ENCODE measurements around the gene TOM1L2.

The TOM1L2 gene

GRCh38 chr17:17827826-17828621 is 144.2 kb downstream of the TOM1L2 start:
- Histone ChIP-seq H3K4me1 (ENCODE audit: insufficient read depth, low read length) (peaks cover 21% of the 10 kb centered on the region), H3K27me3 (ENCODE audit: insufficient read depth, low read length) (0 out of 2 replicates have a peak, but pooled peaks cover 2% of the 10 kb centered on the region), H3K9me3 (ENCODE audit: insufficient read depth, low read depth, low read length) (no peaks in the 10 kb centered on the region), H3K4me3 (ENCODE audit: low read length) (no peak overlapping the region), H3K27ac (ENCODE audit: low read depth, low read length) (no peak overlapping the region), H3K9ac (ENCODE audit: low read depth, low read length) (no peak overlapping the region), H3K36me3 (ENCODE audit: insufficient read depth, low read length) (peaks cover 10% of the 10 kb centered on the region; the same call in 1 of the 2 replicates)
- 92% methylated on average over 13 of the region's 13 CpGs for whole genome bisulfite sequencing

- 93% methylated on average over 16 of the region's 16 CpGs for WGBS
- no peak overlapping the region for H3K27ac ChIP-seq (ENCODE audit: low read depth, low read length)
- no peak overlapping the region for H3K9ac ChIP-seq (ENCODE audit: low read depth, low read length)
- H3K9me3 ChIP-seq (ENCODE audit: insufficient read depth, low read depth, low read length): no peaks in the 10 kb centered on the region
- no peak overlapping the region for H3K4me3 ChIP-seq (ENCODE audit: low read length)
- H3K27me3 ChIP-seq (ENCODE audit: insufficient read depth, low read length): 0 out of 2 replicates have a peak, but pooled peaks cover 5% of the 10 kb centered on the region
- peaks cover 8% of the 10 kb centered on the region; the same call in 1 of the 2 replicates for H3K36me3 ChIP-seq (ENCODE audit: insufficient read depth, low read length)
- peaks cover 23% of the 10 kb centered on the region for H3K4me1 ChIP-seq (ENCODE audit: insufficient read depth, low read length)
Measured at GRCh38 chr17:17826942-17827785, 145.0 kb downstream of the TOM1L2 start.

DNA sequence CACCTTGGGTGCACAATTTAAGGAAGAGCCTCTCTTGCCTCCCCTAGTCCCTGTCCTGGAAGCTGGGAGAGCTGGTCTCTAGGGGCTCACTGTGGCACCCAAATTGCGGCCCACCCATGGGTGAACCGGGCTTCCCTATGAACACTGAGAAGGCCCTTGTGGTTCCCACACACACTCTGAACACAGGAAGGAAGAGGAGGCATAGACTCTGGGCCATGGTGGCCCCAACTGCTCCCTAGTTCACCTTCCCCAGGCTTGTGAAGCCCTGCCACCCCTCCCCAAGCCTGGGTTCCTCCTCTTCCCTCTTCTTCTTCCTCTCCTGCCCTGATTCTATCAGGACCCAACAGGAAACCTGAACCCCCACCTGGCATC is 145.9 kb downstream of the TOM1L2 start:
- Histone ChIP-seq H3K27ac (ENCODE audit: low read depth, low read length) (no peak overlapping the region), H3K9ac (ENCODE audit: low read depth, low read length) (no peak overlapping the region), H3K36me3 (ENCODE audit: insufficient read depth, low read length) (no peaks in the 10 kb centered on the region), H3K4me1 (ENCODE audit: insufficient read depth, low read length) (peaks cover 23% of the 10 kb centered on the region), H3K9me3 (ENCODE audit: insufficient read depth, low read depth, low read length) (no peaks in the 10 kb centered on the region), H3K4me3 (ENCODE audit: low read length) (no peak overlapping the region), H3K27me3 (ENCODE audit: insufficient read depth, low read length) (0 out of 2 replicates have a peak, but pooled peaks cover 5% of the 10 kb centered on the region)
- 85% methylated on average over 2 of the region's 2 CpGs for WGBS

- H3K9ac ChIP-seq (ENCODE audit: low read depth, low read length): no peak overlapping the region
- H3K36me3 ChIP-seq (ENCODE audit: insufficient read depth, low read length): 0 out of 2 replicates have a peak, but pooled peaks cover 5% of the 10 kb centered on the region
Measured at GRCh38 chr17:17824783-17825614, 147.2 kb downstream of the TOM1L2 start.

GRCh38 chr17:17824119-17824782 is 147.9 kb downstream of the TOM1L2 start:
- H3K27me3 ChIP-seq (ENCODE audit: insufficient read depth, low read length): 0 out of 2 replicates have a peak, but pooled peaks cover 5% of the 10 kb centered on the region
- no peak overlapping the region for H3K9ac ChIP-seq (ENCODE audit: low read depth, low read length)
- peak overlapping the region; percentile 51; the same call in 1 of the 2 replicates for H3K27ac ChIP-seq (ENCODE audit: low read depth, low read length)
- WGBS: 38% methylated on average over 11 of the region's 11 CpGs
- H3K36me3 ChIP-seq (ENCODE audit: insufficient read depth, low read length): peaks cover 12% of the 10 kb centered on the region
- peaks cover 23% of the 10 kb centered on the region for H3K4me1 ChIP-seq (ENCODE audit: insufficient read depth, low read length)
- H3K4me3 ChIP-seq (ENCODE audit: low read length): peak overlapping the region; percentile 49
- H3K9me3 ChIP-seq (ENCODE audit: insufficient read depth, low read depth, low read length): no peaks in the 10 kb centered on the region

More at GRCh38 chr17:17824783-17825614, 147.2 kb downstream of the TOM1L2 start:
- Histone ChIP-seq H3K4me3 (ENCODE audit: low read length) (no peak overlapping the region), H3K27ac (ENCODE audit: low read depth, low read length) (peak overlapping the region; percentile 18; the same call in 1 of the 2 replicates), H3K27me3 (ENCODE audit: insufficient read depth, low read length) (0 out of 2 replicates have a peak, but pooled peaks cover 5% of the 10 kb centered on the region), H3K4me1 (ENCODE audit: insufficient read depth, low read length) (peaks cover 23% of the 10 kb centered on the region), H3K9me3 (ENCODE audit: insufficient read depth, low read depth, low read length) (no peaks in the 10 kb centered on the region)
- WGBS: 46% methylated on average over 14 of the region's 14 CpGs

DNA sequence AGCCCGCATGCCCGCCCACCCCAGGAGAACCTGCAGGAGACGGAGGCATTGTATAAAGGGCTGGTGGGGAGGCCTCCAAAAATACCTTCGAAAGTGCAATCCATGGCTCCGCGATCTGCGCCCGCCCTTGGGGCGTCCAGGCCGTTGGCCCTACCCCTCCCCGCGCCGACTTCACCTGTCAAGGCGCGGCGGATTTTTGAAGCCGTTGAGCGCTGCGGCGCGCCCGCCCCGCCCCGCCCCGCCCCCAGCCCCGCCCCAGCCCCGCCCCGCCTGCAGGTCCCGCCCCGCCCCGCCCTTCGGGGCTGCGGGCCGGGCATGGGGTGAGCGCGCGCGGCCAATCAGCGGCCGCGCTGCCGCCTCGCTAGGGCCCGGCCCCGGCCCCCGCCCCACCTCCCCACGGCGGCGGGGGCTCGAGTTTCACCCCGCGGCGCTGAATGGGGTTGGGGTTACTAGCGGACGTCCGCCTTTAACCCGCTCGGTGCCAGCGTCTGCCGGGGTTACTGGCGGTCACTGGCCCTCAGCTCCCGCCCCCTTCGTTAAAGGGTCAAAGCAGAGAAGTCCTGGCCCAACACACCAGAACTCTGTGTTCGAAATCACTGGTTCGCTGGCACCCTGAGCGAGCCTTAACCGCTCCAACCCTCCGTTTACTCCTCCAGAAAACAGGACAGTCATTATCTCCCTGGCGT is 148.6 kb downstream of the TOM1L2 start:
- H3K4me3 ChIP-seq (ENCODE audit: low read length): peak overlapping the region; percentile 49
- H3K36me3 ChIP-seq (ENCODE audit: insufficient read depth, low read length): peaks cover 19% of the 10 kb centered on the region
- H3K27ac ChIP-seq (ENCODE audit: low read depth, low read length): peak overlapping the region; percentile 51; the same call in 1 of the 2 replicates
- 2% methylated on average over 69 of the region's 69 CpGs for WGBS
- no peaks in the 10 kb centered on the region for H3K9me3 ChIP-seq (ENCODE audit: insufficient read depth, low read depth, low read length)
- 0 out of 2 replicates have a peak, but pooled peaks cover 5% of the 10 kb centered on the region for H3K27me3 ChIP-seq (ENCODE audit: insufficient read depth, low read length)
- H3K4me1 ChIP-seq (ENCODE audit: insufficient read depth, low read length): peaks cover 23% of the 10 kb centered on the region
- H3K9ac ChIP-seq (ENCODE audit: low read depth, low read length): no peak overlapping the region

DNA sequence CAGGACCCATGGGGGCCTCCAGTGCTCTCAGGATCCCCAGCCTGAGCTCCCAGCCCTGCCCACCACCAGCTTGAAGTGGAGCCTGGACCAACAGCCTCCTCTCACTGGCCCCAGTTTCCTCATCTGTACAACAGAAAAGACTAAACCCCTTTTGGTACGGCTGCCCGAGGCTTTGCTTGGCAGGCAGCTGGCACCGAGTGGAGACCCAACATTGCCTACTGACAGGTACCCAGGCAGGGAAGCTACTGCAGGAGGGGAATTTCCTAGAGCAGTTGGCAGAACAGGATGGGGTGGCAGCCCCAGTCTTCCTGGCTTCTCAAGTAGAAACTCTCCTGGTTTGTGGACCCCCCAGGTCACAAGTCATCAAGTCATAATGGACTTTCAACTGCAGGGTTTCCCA is 149.6 kb downstream of the TOM1L2 start:
- WGBS: 96% methylated on average over 3 of the region's 3 CpGs
- H3K27ac ChIP-seq (ENCODE audit: low read depth, low read length): no peak overlapping the region
- no peak overlapping the region for H3K4me3 ChIP-seq (ENCODE audit: low read length)
- peaks cover 25% of the 10 kb centered on the region for H3K36me3 ChIP-seq (ENCODE audit: insufficient read depth, low read length)
- H3K9ac ChIP-seq (ENCODE audit: low read depth, low read length): no peak overlapping the region
- H3K27me3 ChIP-seq (ENCODE audit: insufficient read depth, low read length): 0 out of 2 replicates have a peak, but pooled peaks cover 5% of the 10 kb centered on the region
- H3K4me1 ChIP-seq (ENCODE audit: insufficient read depth, low read length): peaks cover 23% of the 10 kb centered on the region
- H3K9me3 ChIP-seq (ENCODE audit: insufficient read depth, low read depth, low read length): no peaks in the 10 kb centered on the region

DNA sequence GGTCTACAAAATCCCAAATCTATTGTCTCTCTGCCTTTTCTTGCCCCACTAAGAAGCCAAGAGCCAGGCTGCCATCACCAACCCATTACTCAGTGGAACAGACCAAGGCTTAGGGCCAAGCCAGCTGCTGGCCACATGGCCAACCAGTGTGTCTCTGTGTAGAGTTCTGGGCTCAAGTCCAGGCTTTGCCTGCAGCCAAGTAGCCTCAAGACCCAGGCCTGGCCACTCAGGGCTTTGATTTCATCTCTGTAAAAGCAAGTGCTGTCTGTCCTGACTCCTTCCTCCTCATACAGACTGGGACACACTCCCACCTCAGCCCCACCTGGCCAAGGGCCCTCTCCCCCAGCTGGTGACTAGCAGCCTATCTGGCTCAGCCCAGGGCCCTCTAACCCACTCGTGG is 150.0 kb downstream of the TOM1L2 start:
- Histone ChIP-seq H3K4me1 (ENCODE audit: insufficient read depth, low read length) (peaks cover 23% of the 10 kb centered on the region), H3K4me3 (ENCODE audit: low read length) (no peak overlapping the region), H3K27me3 (ENCODE audit: insufficient read depth, low read length) (0 out of 2 replicates have a peak, but pooled peaks cover 5% of the 10 kb centered on the region), H3K36me3 (ENCODE audit: insufficient read depth, low read length) (peaks cover 29% of the 10 kb centered on the region), H3K27ac (ENCODE audit: low read depth, low read length) (no peak overlapping the region), H3K9ac (ENCODE audit: low read depth, low read length) (no peak overlapping the region), H3K9me3 (ENCODE audit: insufficient read depth, low read depth, low read length) (no peaks in the 10 kb centered on the region)
- 74% methylated on average over 1 of the region's 1 CpG for WGBS

- H3K27ac ChIP-seq (ENCODE audit: low read depth, low read length): no peak overlapping the region
- H3K4me1 ChIP-seq (ENCODE audit: insufficient read depth, low read length): peaks cover 19% of the 10 kb centered on the region
- H3K27me3 ChIP-seq (ENCODE audit: insufficient read depth, low read length): 0 out of 2 replicates have a peak, but pooled peaks cover 5% of the 10 kb centered on the region
- no peak overlapping the region for H3K9ac ChIP-seq (ENCODE audit: low read depth, low read length)
- no peaks in the 10 kb centered on the region for H3K9me3 ChIP-seq (ENCODE audit: insufficient read depth, low read depth, low read length)
- peaks cover 43% of the 10 kb centered on the region for H3K36me3 ChIP-seq (ENCODE audit: insufficient read depth, low read length)
- H3K4me3 ChIP-seq (ENCODE audit: low read length): no peak overlapping the region
- 87% methylated on average over 6 of the region's 7 CpGs for WGBS
Measured at GRCh38 chr17:17820463-17821158, 151.6 kb downstream of the TOM1L2 start.
